Measurements from ENCODE around the gene SPSB3. TPM values are rescaled to one million over a fixed set of nuclear protein-coding genes. Genes with fewer than 3 reads are reported as not detected.

The SPSB3 gene
- polyA plus RNA-seq, 2 donors = 69.1 to 126 TPM

- H3K27ac ChIP-seq (ENCODE audit: low read depth in 2 of 2, low read length in 1 of 2) = no peak overlapping the region
- 92 to 94% methylated on average over 37 of the region's 37 CpGs for WGBS, 2 donors
- H3K27me3 ChIP-seq (ENCODE audit: control insufficient read depth in 1 of 2, insufficient read depth in 2 of 2, low read length in 2 of 2) = no peaks in the 10 kb centered on the region
- H3K9me3 ChIP-seq (ENCODE audit: control insufficient read depth in 2 of 2, insufficient read depth in 1 of 2, low read depth in 1 of 2, low read length in 1 of 2) = peaks cover 0 to 1% of the 10 kb centered on the region in 2 donors
- H3K4me1 ChIP-seq (ENCODE audit: control insufficient read depth in 2 of 2, insufficient read depth in 2 of 2, low read length in 1 of 2) = no peaks in the 10 kb centered on the region
- no peak overlapping the region for H3K4me3 ChIP-seq (ENCODE audit: low read depth in 1 of 2, low read length in 2 of 2)
- peaks cover 0 to 38% of the 10 kb centered on the region in 2 donors for H3K36me3 ChIP-seq (ENCODE audit: control insufficient read depth in 2 of 2, insufficient read depth in 2 of 2, low read length in 1 of 2)
Observed at GRCh38 chr16:1757714-1758461, 24.5 kb downstream of the SPSB3 start.

- H3K4me1 ChIP-seq (ENCODE audit: control insufficient read depth in 2 of 2, insufficient read depth in 2 of 2, low read length in 1 of 2) = no peaks in the 10 kb centered on the region
- peak overlapping the region; percentile 50 to 86 for H3K27ac ChIP-seq (ENCODE audit: low read depth in 2 of 2, low read length in 1 of 2)
- H3K36me3 ChIP-seq (ENCODE audit: control insufficient read depth in 2 of 2, insufficient read depth in 2 of 2, low read length in 1 of 2) = peaks cover 5 to 36% of the 10 kb centered on the region in 2 donors
- H3K4me3 ChIP-seq (ENCODE audit: low read depth in 1 of 2, low read length in 2 of 2) = no peak overlapping the region
- H3K9me3 ChIP-seq (ENCODE audit: control insufficient read depth in 2 of 2, insufficient read depth in 1 of 2, low read depth in 1 of 2, low read length in 1 of 2) = no peaks in the 10 kb centered on the region
- no peaks in the 10 kb centered on the region for H3K27me3 ChIP-seq (ENCODE audit: control insufficient read depth in 1 of 2, insufficient read depth in 2 of 2, low read length in 2 of 2)
- WGBS, 2 donors = 83 to 86% methylated on average over 12 of the region's 12 CpGs
Observed at GRCh38 chr16:1754204-1754603, 28.2 kb downstream of the SPSB3 start.

- 93 to 94% methylated on average over 14 of the region's 14 CpGs for WGBS, 2 donors
- H3K9me3 ChIP-seq (ENCODE audit: control insufficient read depth in 2 of 2, insufficient read depth in 1 of 2, low read depth in 1 of 2, low read length in 1 of 2) = no peaks in the 10 kb centered on the region
- no peaks in the 10 kb centered on the region for H3K27me3 ChIP-seq (ENCODE audit: control insufficient read depth in 1 of 2, insufficient read depth in 2 of 2, low read length in 2 of 2)
- H3K27ac ChIP-seq (ENCODE audit: low read depth in 2 of 2, low read length in 1 of 2) = no peak overlapping the region
- H3K4me3 ChIP-seq (ENCODE audit: low read depth in 1 of 2, low read length in 2 of 2) = no peak overlapping the region
- no peaks in the 10 kb centered on the region for H3K4me1 ChIP-seq (ENCODE audit: control insufficient read depth in 2 of 2, insufficient read depth in 2 of 2, low read length in 1 of 2)
- H3K36me3 ChIP-seq (ENCODE audit: control insufficient read depth in 2 of 2, insufficient read depth in 2 of 2, low read length in 1 of 2) = peaks cover 15 to 39% of the 10 kb centered on the region in 2 donors
Observed at GRCh38 chr16:1752853-1753252, 29.5 kb downstream of the SPSB3 start.

- Histone ChIP-seq H3K4me1 (ENCODE audit: control insufficient read depth in 2 of 2, insufficient read depth in 2 of 2, low read length in 1 of 2) (no peaks in the 10 kb centered on the region), H3K27ac (ENCODE audit: low read depth in 2 of 2, low read length in 1 of 2) (no peak overlapping the region), H3K4me3 (ENCODE audit: low read depth in 1 of 2, low read length in 2 of 2) (no peak overlapping the region), H3K36me3 (ENCODE audit: control insufficient read depth in 2 of 2, insufficient read depth in 2 of 2, low read length in 1 of 2) (peaks cover 16 to 42% of the 10 kb centered on the region in 2 donors), H3K27me3 (ENCODE audit: control insufficient read depth in 1 of 2, insufficient read depth in 2 of 2, low read length in 2 of 2) (no peaks in the 10 kb centered on the region), H3K9me3 (ENCODE audit: control insufficient read depth in 2 of 2, insufficient read depth in 1 of 2, low read depth in 1 of 2, low read length in 1 of 2) (no peaks in the 10 kb centered on the region)
- 96% methylated on average over 16 of the region's 16 CpGs for WGBS, 2 donors
Observed at GRCh38 chr16:1751946-1752345, 30.4 kb downstream of the SPSB3 start.

GRCh38 chr16:1749152-1750117, 32.9 kb downstream of the SPSB3 start:
- no peaks in the 10 kb centered on the region for H3K27me3 ChIP-seq (ENCODE audit: control insufficient read depth in 1 of 2, insufficient read depth in 2 of 2, low read length in 2 of 2)
- H3K36me3 ChIP-seq (ENCODE audit: control insufficient read depth in 2 of 2, insufficient read depth in 2 of 2, low read length in 1 of 2) = peaks cover 16 to 48% of the 10 kb centered on the region in 2 donors
- WGBS, 2 donors = 94 to 96% methylated on average over 28 to 29 of the region's 29 CpGs
- no peak overlapping the region for H3K27ac ChIP-seq (ENCODE audit: low read depth in 2 of 2, low read length in 1 of 2)
- no peak overlapping the region for H3K4me3 ChIP-seq (ENCODE audit: low read depth in 1 of 2, low read length in 2 of 2)
- H3K9me3 ChIP-seq (ENCODE audit: control insufficient read depth in 2 of 2, insufficient read depth in 1 of 2, low read depth in 1 of 2, low read length in 1 of 2) = no peaks in the 10 kb centered on the region
- H3K4me1 ChIP-seq (ENCODE audit: control insufficient read depth in 2 of 2, insufficient read depth in 2 of 2, low read length in 1 of 2) = no peaks in the 10 kb centered on the region

- no peak overlapping the region for H3K27ac ChIP-seq (ENCODE audit: low read depth in 2 of 2, low read length in 1 of 2)
- peaks cover 16 to 62% of the 10 kb centered on the region in 2 donors for H3K36me3 ChIP-seq (ENCODE audit: control insufficient read depth in 2 of 2, insufficient read depth in 2 of 2, low read length in 1 of 2)
- H3K27me3 ChIP-seq (ENCODE audit: control insufficient read depth in 1 of 2, insufficient read depth in 2 of 2, low read length in 2 of 2) = no peaks in the 10 kb centered on the region
- 89 to 90% methylated on average over 11 of the region's 11 CpGs for WGBS, 2 donors
- no peaks in the 10 kb centered on the region for H3K9me3 ChIP-seq (ENCODE audit: control insufficient read depth in 2 of 2, insufficient read depth in 1 of 2, low read depth in 1 of 2, low read length in 1 of 2)
- H3K4me1 ChIP-seq (ENCODE audit: control insufficient read depth in 2 of 2, insufficient read depth in 2 of 2, low read length in 1 of 2) = no peaks in the 10 kb centered on the region
- no peak overlapping the region for H3K4me3 ChIP-seq (ENCODE audit: low read depth in 1 of 2, low read length in 2 of 2)
Observed at GRCh38 chr16:1747934-1748333, 34.4 kb downstream of the SPSB3 start.

GRCh38 chr16:1746693-1747195, 35.6 kb downstream of the SPSB3 start:
- Histone ChIP-seq H3K27ac (ENCODE audit: low read depth in 2 of 2, low read length in 1 of 2) (no peak overlapping the region), H3K4me3 (ENCODE audit: low read depth in 1 of 2, low read length in 2 of 2) (no peak overlapping the region), H3K27me3 (ENCODE audit: control insufficient read depth in 1 of 2, insufficient read depth in 2 of 2, low read length in 2 of 2) (no peaks in the 10 kb centered on the region), H3K9me3 (ENCODE audit: control insufficient read depth in 2 of 2, insufficient read depth in 1 of 2, low read depth in 1 of 2, low read length in 1 of 2) (no peaks in the 10 kb centered on the region), H3K36me3 (ENCODE audit: control insufficient read depth in 2 of 2, insufficient read depth in 2 of 2, low read length in 1 of 2) (peaks cover 14 to 56% of the 10 kb centered on the region in 2 donors), H3K4me1 (ENCODE audit: control insufficient read depth in 2 of 2, insufficient read depth in 2 of 2, low read length in 1 of 2) (no peaks in the 10 kb centered on the region)
- WGBS, 2 donors = 89 to 91% methylated on average over 29 to 31 of the region's 31 CpGs

- peaks cover 11 to 59% of the 10 kb centered on the region in 2 donors for H3K36me3 ChIP-seq (ENCODE audit: control insufficient read depth in 2 of 2, insufficient read depth in 2 of 2, low read length in 1 of 2)
- H3K27me3 ChIP-seq (ENCODE audit: control insufficient read depth in 1 of 2, insufficient read depth in 2 of 2, low read length in 2 of 2) = no peaks in the 10 kb centered on the region
- H3K4me3 ChIP-seq (ENCODE audit: low read depth in 1 of 2, low read length in 2 of 2) = no peak overlapping the region
- H3K9me3 ChIP-seq (ENCODE audit: control insufficient read depth in 2 of 2, insufficient read depth in 1 of 2, low read depth in 1 of 2, low read length in 1 of 2) = no peaks in the 10 kb centered on the region
- H3K4me1 ChIP-seq (ENCODE audit: control insufficient read depth in 2 of 2, insufficient read depth in 2 of 2, low read length in 1 of 2) = no peaks in the 10 kb centered on the region
- WGBS, 2 donors = 94 to 96% methylated on average over 28 to 29 of the region's 29 CpGs
- H3K27ac ChIP-seq (ENCODE audit: low read depth in 2 of 2, low read length in 1 of 2) = no peak overlapping the region
Observed at GRCh38 chr16:1745900-1746692, 36.3 kb downstream of the SPSB3 start.

Data from esophagus (tissue), 2 donors.